Nephron (organoid): Measurements from ENCODE around the gene MRTO4.
"Not testable (repeated sequence)": the region's sequence is repeated elsewhere in the genome, so short reads cannot be mapped to it uniquely, and the experiment has no call there.

Experiments
- H3K27ac Mint-ChIP-seq, 3 experiments: 2 replicates each; pipeline ENCODE4 v1.8.0; 2020; ENCODE audit warnings: mixed read lengths in 3 of 3, mild to moderate bottlenecking in 2 of 3, moderate library complexity in 1 of 3
- H3K27me3 Mint-ChIP-seq: 2 replicates; pipeline ENCODE4 v1.8.0; 2021; ENCODE audit warnings: low read depth, mild to moderate bottlenecking, moderate library complexity, mixed read lengths
- H3K36me3 Mint-ChIP-seq: 2 replicates; pipeline ENCODE4 v1.8.0; 2020; ENCODE audit warnings: low read depth, mixed read lengths
- H3K4me1 Mint-ChIP-seq: 2 replicates; pipeline ENCODE4 v1.8.0; 2020; ENCODE audit warnings: mixed read lengths
- H3K4me3 Mint-ChIP-seq, 3 experiments: 2 replicates each; pipeline ENCODE4 v1.8.0; 2020; ENCODE audit warnings: mild to moderate bottlenecking in 3 of 3, mixed read lengths in 3 of 3, moderate library complexity in 2 of 3
- H3K9me3 Mint-ChIP-seq: 2 replicates; pipeline ENCODE4 v1.8.0; 2020; ENCODE audit warnings: mixed read lengths
- TF ChIP-seq, protein P1 (sequence below), 3 experiments: fragments of 200-600 bp; sonication (generic); IDR thresholded peaks; one replicate each; pipeline ENCODE4 v1.5.0; 2021; ENCODE audit warnings: antibody characterized with exemption in 3 of 3; ENCODE audit not compliant: unreplicated experiment in 3 of 3

MRTO4 gene

DNA sequence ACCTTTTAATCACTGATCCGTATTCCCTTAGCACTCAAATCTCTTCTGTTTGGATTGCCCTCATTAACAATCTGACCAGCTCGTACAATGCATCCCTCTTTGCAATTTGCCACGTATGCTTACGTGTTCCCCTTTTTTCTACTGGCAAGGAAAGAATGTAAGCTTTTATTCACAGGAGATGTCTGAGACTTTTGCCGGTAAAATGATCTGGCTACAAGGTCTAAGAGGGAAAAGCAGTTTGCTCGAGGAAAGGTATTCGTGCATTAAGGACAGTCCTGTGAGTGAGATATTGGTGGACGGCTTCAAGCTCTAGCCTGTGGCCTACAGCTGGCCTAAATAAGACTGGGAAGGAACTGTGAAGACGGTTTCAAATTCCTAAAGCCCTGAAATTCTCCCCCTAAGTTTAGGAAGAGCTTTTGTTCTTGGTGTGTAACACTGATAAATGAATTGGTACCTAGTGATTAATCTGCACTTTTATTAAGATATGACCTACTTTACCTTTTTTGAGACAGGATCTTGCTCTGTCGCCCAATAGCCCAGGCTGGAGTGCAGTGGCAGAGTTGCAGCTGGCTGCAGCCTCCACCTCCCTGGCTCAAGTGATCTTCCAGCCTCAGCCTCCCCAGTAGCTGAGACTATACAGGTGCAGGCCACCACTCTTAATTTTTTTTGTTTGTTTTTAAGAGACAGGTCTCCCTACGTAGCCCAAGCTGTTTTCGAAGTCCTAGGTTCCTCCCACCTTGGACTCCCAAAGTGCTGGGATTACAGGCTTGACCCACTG lies 40.6 kb upstream of the MRTO4 start:
- Mint-ChIP-seq H3K36me3 (peaks cover 12% of the 10 kb centered on the region), H3K4me1 (peaks cover 45% of the 10 kb centered on the region), H3K27me3 (no peaks in the 10 kb centered on the region), H3K9me3 (no peaks in the 10 kb centered on the region), H3K27ac (peak overlapping the region; percentile 93 to 98 (median 96)), H3K4me3 (peak overlapping the region; percentile 91 to 96 (median 94))
- TF ChIP-seq, protein P1, sequence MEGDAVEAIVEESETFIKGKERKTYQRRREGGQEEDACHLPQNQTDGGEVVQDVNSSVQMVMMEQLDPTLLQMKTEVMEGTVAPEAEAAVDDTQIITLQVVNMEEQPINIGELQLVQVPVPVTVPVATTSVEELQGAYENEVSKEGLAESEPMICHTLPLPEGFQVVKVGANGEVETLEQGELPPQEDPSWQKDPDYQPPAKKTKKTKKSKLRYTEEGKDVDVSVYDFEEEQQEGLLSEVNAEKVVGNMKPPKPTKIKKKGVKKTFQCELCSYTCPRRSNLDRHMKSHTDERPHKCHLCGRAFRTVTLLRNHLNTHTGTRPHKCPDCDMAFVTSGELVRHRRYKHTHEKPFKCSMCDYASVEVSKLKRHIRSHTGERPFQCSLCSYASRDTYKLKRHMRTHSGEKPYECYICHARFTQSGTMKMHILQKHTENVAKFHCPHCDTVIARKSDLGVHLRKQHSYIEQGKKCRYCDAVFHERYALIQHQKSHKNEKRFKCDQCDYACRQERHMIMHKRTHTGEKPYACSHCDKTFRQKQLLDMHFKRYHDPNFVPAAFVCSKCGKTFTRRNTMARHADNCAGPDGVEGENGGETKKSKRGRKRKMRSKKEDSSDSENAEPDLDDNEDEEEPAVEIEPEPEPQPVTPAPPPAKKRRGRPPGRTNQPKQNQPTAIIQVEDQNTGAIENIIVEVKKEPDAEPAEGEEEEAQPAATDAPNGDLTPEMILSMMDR (IDR thresholded peaks at IDR 0.05; ENCODE audit: unreplicated experiment in 3 of 3), result no peak

DNA sequence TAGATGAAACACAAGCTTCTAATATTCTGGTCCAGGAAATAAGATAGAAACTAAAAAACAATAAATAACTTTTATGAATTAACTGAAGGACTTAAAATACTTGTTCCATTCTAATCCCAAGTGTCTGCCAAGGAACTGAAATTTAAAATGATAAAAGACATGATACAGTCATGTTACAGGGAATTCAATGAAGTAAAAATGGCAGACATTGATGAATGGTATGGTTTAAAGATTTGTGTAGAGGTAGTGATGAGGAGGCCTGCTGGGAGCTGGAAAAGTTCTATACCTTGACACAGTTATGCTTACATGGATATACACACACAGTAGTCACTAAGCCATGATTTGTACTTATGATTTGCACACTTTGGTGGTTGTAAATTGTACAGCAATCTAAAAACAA lies 39.4 kb upstream of the MRTO4 start:
- H3K9me3 Mint-ChIP-seq, result no peaks in the 10 kb centered on the region
- peaks cover 16% of the 10 kb centered on the region for H3K36me3 Mint-ChIP-seq
- H3K27ac Mint-ChIP-seq, result peak overlapping the region; percentile 38 to 57 (median 48)
- TF ChIP-seq, protein P1 (IDR thresholded peaks at IDR 0.05; ENCODE audit: unreplicated experiment in 3 of 3), result no peak
- peaks cover 39% of the 10 kb centered on the region for H3K4me1 Mint-ChIP-seq
- no peaks in the 10 kb centered on the region for H3K27me3 Mint-ChIP-seq
- peak overlapping the region; percentile 44 to 66 (median 65) for H3K4me3 Mint-ChIP-seq

- no peak overlapping the region for H3K27ac Mint-ChIP-seq
- peaks cover 34% of the 10 kb centered on the region for H3K4me1 Mint-ChIP-seq
- no peaks in the 10 kb centered on the region for H3K27me3 Mint-ChIP-seq
- TF ChIP-seq, protein P1 (IDR thresholded peaks at IDR 0.05; ENCODE audit: unreplicated experiment in 3 of 3), result no peak
- H3K4me3 Mint-ChIP-seq, result peak overlapping the region in 1 of 3 experiments; percentile 3
- H3K9me3 Mint-ChIP-seq, result no peaks in the 10 kb centered on the region
- peaks cover 25% of the 10 kb centered on the region for H3K36me3 Mint-ChIP-seq
Measured at GRCh38 chr1:19213580-19213979, 38.0 kb upstream of the MRTO4 start.

DNA sequence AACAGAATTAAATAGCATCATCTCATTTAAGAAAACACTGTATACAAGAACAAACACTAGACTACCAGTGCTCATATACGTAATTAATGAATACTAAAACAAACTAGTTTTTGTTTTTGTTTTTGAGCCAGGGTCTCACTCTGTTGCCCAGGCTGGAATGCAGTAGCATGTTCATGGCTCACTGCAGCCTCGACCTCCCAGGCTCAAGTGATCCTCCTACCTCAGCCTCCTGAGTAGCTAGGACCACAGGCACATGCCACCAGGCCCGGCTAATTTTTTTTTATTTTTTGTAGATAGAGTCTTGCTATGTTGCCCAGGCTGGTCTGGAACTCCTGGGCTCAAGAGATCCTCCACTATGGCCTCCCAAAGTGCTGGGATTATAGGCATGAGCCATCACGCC lies 35.0 kb upstream of the MRTO4 start:
- Mint-ChIP-seq H3K36me3 (peaks cover 54% of the 10 kb centered on the region), H3K4me1 (peaks cover 36% of the 10 kb centered on the region)
- not testable (repeated sequence) for H3K27ac Mint-ChIP-seq, H3K27me3 Mint-ChIP-seq, H3K9me3 Mint-ChIP-seq, H3K4me3 Mint-ChIP-seq

GRCh38 chr1:19219451-19219850 lies 32.2 kb upstream of the MRTO4 start:
- H3K36me3 Mint-ChIP-seq, result peaks cover 66% of the 10 kb centered on the region
- H3K4me1 Mint-ChIP-seq, result peaks cover 22% of the 10 kb centered on the region
- TF ChIP-seq, protein P1 (IDR thresholded peaks at IDR 0.05; ENCODE audit: unreplicated experiment in 3 of 3), result no peak
- H3K27me3 Mint-ChIP-seq, result no peaks in the 10 kb centered on the region
- no peaks in the 10 kb centered on the region for H3K9me3 Mint-ChIP-seq
- H3K4me3 Mint-ChIP-seq, result no peak overlapping the region
- peak overlapping the region in 2 of 3 experiments; percentile 25 to 34 for H3K27ac Mint-ChIP-seq

- Mint-ChIP-seq H3K9me3 (no peaks in the 10 kb centered on the region), H3K36me3 (peaks cover 71% of the 10 kb centered on the region), H3K27me3 (no peaks in the 10 kb centered on the region), H3K4me1 (peaks cover 22% of the 10 kb centered on the region), H3K27ac (peak overlapping the region; percentile 25 to 85 (median 80)), H3K4me3 (no peak overlapping the region)
- TF ChIP-seq, protein P1 (IDR thresholded peaks at IDR 0.05; ENCODE audit: unreplicated experiment in 3 of 3), result no peak
Measured at GRCh38 chr1:19220080-19220846, 31.3 kb upstream of the MRTO4 start.
